ENCODE measurements around the gene PLPPR4. TPM values are rescaled to one million over a fixed set of nuclear protein-coding genes. Genes with fewer than 3 reads are reported as not detected.

PLPPR4 gene
- total and polyA plus RNA-seq, 10 of the 15 experiments (the other 5 are each of a cell fraction or from before 2014, with no cell fraction given) = not detected

DNA sequence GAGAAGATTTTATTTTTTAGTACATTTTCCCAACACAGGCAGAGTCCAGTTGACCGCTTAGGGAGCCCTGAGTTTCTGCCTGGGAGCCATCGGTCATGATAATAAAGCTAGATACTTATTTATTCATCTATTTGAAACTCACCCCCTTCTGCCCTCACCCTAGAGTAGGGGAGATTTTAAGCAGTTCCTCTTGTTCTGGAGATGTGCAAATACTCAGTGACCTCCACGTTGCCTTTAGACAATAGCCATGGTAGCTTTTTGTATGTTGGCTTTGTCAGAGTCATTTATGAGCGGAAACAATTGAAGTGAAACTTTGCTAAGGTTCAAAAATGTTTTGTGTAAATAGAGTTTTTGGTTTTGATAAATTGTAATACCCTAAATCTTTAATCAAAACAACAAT lies 45.7 kb upstream of the PLPPR4 start (continued):
- TF ChIP-seq, protein P1, sequence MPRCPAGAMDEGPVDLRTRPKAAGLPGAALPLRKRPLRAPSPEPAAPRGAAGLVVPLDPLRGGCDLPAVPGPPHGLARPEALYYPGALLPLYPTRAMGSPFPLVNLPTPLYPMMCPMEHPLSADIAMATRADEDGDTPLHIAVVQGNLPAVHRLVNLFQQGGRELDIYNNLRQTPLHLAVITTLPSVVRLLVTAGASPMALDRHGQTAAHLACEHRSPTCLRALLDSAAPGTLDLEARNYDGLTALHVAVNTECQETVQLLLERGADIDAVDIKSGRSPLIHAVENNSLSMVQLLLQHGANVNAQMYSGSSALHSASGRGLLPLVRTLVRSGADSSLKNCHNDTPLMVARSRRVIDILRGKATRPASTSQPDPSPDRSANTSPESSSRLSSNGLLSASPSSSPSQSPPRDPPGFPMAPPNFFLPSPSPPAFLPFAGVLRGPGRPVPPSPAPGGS (IDR thresholded peaks at IDR 0.05; ENCODE audit: borderline replicate concordance, insufficient read depth, low read depth, low read length, poor library complexity, severe bottlenecking) = no peak
- TF ChIP-seq, protein P2, sequence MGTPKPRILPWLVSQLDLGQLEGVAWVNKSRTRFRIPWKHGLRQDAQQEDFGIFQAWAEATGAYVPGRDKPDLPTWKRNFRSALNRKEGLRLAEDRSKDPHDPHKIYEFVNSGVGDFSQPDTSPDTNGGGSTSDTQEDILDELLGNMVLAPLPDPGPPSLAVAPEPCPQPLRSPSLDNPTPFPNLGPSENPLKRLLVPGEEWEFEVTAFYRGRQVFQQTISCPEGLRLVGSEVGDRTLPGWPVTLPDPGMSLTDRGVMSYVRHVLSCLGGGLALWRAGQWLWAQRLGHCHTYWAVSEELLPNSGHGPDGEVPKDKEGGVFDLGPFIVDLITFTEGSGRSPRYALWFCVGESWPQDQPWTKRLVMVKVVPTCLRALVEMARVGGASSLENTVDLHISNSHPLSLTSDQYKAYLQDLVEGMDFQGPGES (IDR thresholded peaks at IDR 0.05) = no peak

DNA sequence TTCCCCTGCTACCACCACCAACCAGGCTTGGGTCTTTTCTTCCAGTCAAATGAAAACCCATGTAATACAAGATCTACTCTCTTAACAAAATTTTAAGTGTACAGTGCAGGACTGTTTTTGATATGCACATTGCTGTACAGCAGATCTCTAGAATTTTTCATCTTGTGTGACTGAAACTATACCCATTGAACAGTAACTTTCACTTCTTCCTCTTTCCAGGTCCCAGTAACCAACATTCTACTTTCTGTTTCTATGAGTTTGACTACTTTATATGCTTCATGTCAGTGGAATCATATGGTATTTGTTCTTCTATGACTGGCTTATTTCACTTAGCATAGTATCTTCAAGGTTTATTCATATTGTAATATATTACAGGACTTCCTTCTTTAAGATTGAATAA lies 45.3 kb upstream of the PLPPR4 start:
- H3K9ac ChIP-seq (ENCODE audit: control insufficient read depth, insufficient read depth, low read length) = no peak overlapping the region
- RAD21 ChIA-PET (ENCODE audit: unreplicated experiment) = no interaction called here
- DNase-seq (ENCODE audit: low read depth, low spot score) = peak; percentile 32
- H3K36me3 ChIP-seq (ENCODE audit: control insufficient read depth in 2 of 2, insufficient read depth in 2 of 2, low read length in 1 of 2) = no peaks in the 10 kb centered on the region
- CTCF ChIA-PET = no interaction called here
- H3K9me3 ChIP-seq (replicated peaks; ENCODE audit: control insufficient read depth, insufficient read depth, low read length) = peaks cover 1% of the 10 kb centered on the region
- intact Hi-C loops (cut with micrococcal nuclease; ENCODE audit: unreplicated experiment) = no loop called here
- no peak overlapping the region for H3K4me2 ChIP-seq (ENCODE audit: control insufficient read depth, insufficient read depth)
- no peaks in the 10 kb centered on the region for H3K79me2 ChIP-seq (ENCODE audit: control insufficient read depth, insufficient read depth, low read length)
- H3K27ac ChIP-seq (ENCODE audit: control insufficient read depth, insufficient read depth) = no peak overlapping the region
- no peaks in the 10 kb centered on the region for H3K27me3 ChIP-seq (replicated peaks in 1 of 2; ENCODE audit: control insufficient read depth in 2 of 2, insufficient read depth in 2 of 2, low read length in 1 of 2)
- H3K4me1 ChIP-seq (ENCODE audit: control insufficient read depth, insufficient read depth, low read length) = no peaks in the 10 kb centered on the region
- FAIRE-seq = peak; percentile 96
- no peak overlapping the region for H2AFZ ChIP-seq (ENCODE audit: control insufficient read depth, low read depth, low read length)
- SMC1A ChIA-PET (ENCODE audit: uncharacterized antibody, unreplicated experiment) = no interaction called here
- TF ChIP-seq JUNB (IDR thresholded peaks at IDR 0.05) (peak; percentile 56), CHD1 (IDR thresholded peaks at IDR 0.05; ENCODE audit: low read depth, low read length) (no peak), IKZF2 (IDR thresholded peaks at IDR 0.05) (peak; percentile 41 to 63; a peak in 3 of 4 replicates)
- TF ChIP-seq, protein P3, sequence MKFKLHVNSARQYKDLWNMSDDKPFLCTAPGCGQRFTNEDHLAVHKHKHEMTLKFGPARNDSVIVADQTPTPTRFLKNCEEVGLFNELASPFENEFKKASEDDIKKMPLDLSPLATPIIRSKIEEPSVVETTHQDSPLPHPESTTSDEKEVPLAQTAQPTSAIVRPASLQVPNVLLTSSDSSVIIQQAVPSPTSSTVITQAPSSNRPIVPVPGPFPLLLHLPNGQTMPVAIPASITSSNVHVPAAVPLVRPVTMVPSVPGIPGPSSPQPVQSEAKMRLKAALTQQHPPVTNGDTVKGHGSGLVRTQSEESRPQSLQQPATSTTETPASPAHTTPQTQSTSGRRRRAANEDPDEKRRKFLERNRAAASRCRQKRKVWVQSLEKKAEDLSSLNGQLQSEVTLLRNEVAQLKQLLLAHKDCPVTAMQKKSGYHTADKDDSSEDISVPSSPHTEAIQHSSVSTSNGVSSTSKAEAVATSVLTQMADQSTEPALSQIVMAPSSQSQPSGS (IDR thresholded peaks at IDR 0.05; ENCODE audit: low read length) = peak; percentile 20; the same call in 1 of the 2 replicates
- POLR2A ChIA-PET = no interaction called here
- ATAC-seq = peak; percentile 98
- no peaks in the 10 kb centered on the region for H4K20me1 ChIP-seq (ENCODE audit: control insufficient read depth, insufficient read depth)
- no peak overlapping the region for H3K4me3 ChIP-seq
- in situ Hi-C loops (cut with MboI) = no loop called here
- no TSS peak for BruUV-seq (replicated peaks)

Data from GM12878 (cell line).